HG03457 (cell line): Measurements from ENCODE around the gene HADHB.

Source experiments
- ATAC-seq: cut with Tn5 transposase; IDR thresholded peaks from one replicate; pipeline ENCODE4 v1.9.1; 2021; ENCODE audit warnings: moderate number of reproducible peaks; ENCODE audit not compliant: unreplicated experiment

Gene HADHB

DNA sequence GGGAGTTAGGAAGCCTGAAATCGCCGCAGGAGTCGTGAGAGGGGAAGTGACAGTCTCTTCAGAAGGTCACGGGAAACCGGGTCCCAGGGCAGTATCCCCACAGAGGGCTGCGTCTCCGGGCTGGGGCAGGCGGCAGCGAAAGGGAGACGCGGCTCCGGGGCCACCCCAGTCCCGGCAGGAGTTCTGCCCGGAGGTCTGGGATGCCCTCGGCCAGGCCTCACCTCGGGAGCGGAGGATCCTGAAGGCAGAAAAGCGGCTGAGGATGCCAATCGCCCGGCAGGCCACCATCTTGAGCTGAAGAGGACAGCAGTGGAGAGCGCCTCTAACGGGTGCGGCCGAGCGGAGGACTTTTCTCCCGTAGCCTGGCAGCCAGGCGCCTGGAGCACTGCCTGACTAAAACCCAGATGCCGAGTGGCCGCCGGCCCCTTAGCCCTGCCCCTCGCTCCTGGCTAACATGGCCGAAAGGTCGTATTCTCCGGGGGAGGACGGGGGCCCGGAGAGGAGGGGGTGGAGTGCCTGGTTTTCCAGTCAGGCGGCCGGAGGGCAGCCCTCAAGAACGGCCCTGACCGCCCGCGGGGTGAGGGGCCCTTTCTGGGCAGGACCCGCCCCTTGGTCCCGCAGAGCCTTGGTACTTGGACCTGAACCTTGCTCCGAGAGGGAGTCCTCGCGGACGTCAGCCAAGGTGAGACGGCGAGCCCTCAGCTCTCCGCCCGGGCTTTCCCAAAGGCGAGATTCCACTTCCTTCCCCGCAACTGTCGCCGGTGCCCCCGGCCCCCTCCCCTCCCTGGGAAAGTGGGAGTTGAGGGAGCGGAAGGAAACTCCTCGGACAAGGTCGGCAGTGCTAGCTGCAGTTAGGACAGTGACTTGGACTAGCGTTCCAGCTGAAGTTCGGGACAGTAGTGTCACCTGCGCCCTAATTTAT, at the start of gene HADHB, which contains the start of gene HADHA:
HADHB (plus strand) TSS at position 631 of the 922 bp plus-strand sequence. CDS start 9,316 bp downstream, outside the sequence.
HADHA (minus strand) TSS at position 324 of the 922 bp plus-strand sequence; CDS start at position 288, 36 bp downstream.
- peak; percentile 58 for ATAC-seq

DNA sequence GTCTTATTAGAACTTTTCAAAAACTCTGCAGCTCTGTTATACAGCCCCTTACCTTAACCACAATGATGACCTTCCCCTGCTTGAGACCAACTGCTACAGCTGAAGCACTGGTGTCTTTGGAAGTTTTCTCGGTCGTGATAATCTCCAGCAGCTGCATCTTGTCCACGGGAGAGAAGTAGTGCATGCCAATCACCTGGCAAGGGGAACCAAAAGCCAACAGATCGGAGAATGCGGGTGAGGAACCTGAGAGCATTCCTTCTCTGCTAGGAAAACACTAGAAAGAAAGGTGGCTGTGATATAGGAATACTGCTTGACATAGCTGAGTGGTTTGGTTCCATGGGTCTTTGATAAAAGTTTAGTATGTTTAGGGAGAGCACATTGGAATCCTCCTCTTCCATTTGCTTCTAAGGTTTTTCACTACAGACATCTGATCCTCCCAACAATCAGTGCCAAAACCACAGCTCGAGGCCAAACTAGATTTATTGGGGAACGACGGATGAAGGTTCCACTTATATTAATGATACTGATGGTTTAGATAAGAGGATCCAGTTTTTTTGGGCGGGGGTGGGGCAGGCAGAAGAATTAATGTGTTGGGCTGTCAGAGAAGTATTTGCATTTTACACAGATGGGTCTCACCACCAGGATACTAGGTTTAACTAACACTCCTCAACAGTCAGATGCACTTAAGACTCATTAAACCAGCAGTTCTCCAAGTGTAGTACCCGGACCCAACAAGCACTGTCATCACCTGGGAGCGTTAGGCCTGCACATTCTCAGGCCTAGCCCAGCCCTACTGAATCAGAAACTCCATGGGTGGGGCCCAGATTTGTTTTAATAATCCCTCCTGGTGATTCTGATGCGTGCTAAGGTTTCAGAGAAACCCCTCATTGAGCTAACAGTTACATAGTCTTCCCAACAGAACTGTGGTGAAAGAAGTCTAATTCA, 49.4 kb upstream of the HADHB start:
- no peak for ATAC-seq

GRCh38 chr2:26196683-26197418, 47.9 kb upstream of the HADHB start:
- ATAC-seq = no peak

GRCh38 chr2:26197516-26197915, 47.2 kb upstream of the HADHB start:
- no peak for ATAC-seq

GRCh38 chr2:26202981-26203490, 41.7 kb upstream of the HADHB start:
- ATAC-seq = no peak

GRCh38 chr2:26203906-26204305, 40.8 kb upstream of the HADHB start:
- ATAC-seq = no peak

- ATAC-seq = no peak
Observed at GRCh38 chr2:26212011-26212410, 32.7 kb upstream of the HADHB start.

- ATAC-seq = no peak
Observed at GRCh38 chr2:26214759-26215158, 30.0 kb upstream of the HADHB start.

DNA sequence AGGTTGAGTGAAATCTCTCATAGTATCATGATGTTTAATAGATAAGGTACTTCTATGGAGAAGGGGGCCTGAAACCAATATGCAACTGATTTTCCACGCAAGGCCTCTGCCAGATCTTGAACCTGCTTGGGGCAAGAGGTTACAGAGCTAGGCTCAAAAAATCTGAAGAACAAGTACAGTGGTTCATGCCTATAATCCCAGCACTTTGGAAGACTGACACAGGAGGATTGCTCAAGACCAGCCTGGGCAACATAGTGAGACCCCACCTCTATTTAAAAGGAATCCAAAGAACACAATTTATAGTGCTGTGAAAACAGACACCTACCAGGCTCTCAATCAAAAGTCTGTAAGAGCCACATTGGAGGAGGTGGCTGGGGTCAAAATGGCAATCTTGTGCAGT, 28.9 kb upstream of the HADHB start:
- no peak for ATAC-seq

GRCh38 chr2:26216587-26216986, 28.2 kb upstream of the HADHB start:
- no peak for ATAC-seq

GRCh38 chr2:26217720-26218119, 27.0 kb upstream of the HADHB start:
- ATAC-seq = no peak

DNA sequence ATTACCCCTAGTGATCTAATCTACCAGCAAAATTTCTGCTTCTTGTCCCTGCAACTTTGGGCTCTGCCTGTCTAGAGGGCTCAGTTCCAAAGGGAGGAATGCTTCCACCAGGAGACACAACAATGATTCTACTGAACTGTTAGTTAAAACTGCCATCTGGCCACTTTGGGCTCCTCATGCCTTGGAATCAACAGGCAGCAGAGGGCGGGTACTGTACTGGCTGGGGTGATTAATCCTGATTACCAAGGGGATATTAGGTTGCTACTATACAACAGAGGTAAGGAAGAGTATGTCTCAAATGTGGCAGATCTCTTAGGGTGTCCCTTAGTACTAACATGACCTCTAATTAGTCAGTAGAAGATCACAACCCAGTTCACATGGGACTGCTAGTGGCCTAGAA, 21.7 kb upstream of the HADHB start:
- ATAC-seq = no peak

- ATAC-seq = no peak
Observed at GRCh38 chr2:26224095-26224494, 20.6 kb upstream of the HADHB start.

GRCh38 chr2:26229595-26229994, 15.1 kb upstream of the HADHB start:
- ATAC-seq = no peak

DNA sequence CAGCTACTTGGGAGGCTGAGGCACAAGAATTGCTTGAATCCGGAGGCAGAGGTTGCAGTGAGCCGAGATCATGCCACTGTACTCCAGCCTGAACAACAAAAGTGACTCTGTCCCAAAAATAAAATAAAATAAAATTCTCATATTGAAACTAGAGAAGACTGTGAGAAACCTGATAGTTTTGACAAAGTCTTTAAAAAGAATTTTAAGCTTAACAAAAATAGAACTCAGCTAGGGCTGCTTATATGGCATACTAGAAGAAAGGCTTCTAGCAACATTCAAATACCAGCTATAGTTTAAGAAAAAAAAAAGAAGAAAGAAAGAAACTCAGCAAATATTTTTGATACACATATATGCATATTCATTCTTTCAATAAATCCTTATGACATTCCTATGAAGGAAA, 13.9 kb upstream of the HADHB start:
- no peak for ATAC-seq

DNA sequence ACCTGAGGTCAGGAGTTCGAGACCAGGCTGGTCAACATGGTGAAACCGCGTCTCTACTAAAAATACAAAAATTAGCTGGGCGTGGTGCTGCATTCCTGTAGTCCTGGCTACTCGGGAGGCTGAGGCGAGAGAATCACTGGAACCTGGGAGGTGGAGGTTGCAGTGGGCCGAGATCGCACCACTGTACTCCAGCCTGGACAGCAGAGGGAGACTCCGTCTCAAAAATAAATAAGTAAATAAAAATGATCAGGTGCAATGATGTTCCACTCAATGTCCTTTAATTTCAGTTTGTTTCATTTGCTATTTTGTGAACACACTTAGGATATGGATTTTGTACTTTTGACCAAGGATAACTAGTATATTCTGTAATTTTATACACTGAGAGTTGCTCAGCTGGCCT, 9.7 kb upstream of the HADHB start:
- no peak for ATAC-seq

GRCh38 chr2:26237868-26238267, 6.9 kb upstream of the HADHB start:
- ATAC-seq = no peak

GRCh38 chr2:26238311-26238958, 6.3 kb upstream of the HADHB start:
- no peak for ATAC-seq

- no peak for ATAC-seq
Observed at GRCh38 chr2:26241928-26242436, 2.8 kb upstream of the HADHB start.
